H7 (cell line): ENCODE measurements around the gene FAM53B. TPM values are rescaled to one million over a fixed set of nuclear protein-coding genes. Genes with fewer than 3 reads are reported as not detected.

Experiments used
- DNase-seq: peaks from one replicate; pipeline ENCODE4 v3.0.0; 2012
- H3K27me3 ChIP-seq: 2 replicates; pipeline ENCODE4 v1.6.0; 2011; ENCODE audit warnings: mild to moderate bottlenecking, low read length; ENCODE audit not compliant: control insufficient read depth, insufficient read depth
- H3K36me3 ChIP-seq: replicated peaks from 2 replicates; pipeline ENCODE4 v1.5.1; 2011; ENCODE audit warnings: low read length; ENCODE audit not compliant: control insufficient read depth, insufficient read depth
- H3K4me3 ChIP-seq: 2 replicates; pipeline ENCODE4 v1.5.1; 2011; ENCODE audit warnings: low read depth, mild to moderate bottlenecking, control low read depth, low read length, moderate library complexity; ENCODE audit not compliant: insufficient read depth
- total RNA-seq: library from RNA; depleted of rRNA; stranded (reverse); fragments of >200 nt; shearing (Covaris generic); gene quantifications from 2 replicates; pipeline ENCODE4 v1.2.3, GENCODE V29; 2014

FAM53B gene
- total RNA-seq, 1 experiment from 2014 or later: 37.4 TPM

DNA sequence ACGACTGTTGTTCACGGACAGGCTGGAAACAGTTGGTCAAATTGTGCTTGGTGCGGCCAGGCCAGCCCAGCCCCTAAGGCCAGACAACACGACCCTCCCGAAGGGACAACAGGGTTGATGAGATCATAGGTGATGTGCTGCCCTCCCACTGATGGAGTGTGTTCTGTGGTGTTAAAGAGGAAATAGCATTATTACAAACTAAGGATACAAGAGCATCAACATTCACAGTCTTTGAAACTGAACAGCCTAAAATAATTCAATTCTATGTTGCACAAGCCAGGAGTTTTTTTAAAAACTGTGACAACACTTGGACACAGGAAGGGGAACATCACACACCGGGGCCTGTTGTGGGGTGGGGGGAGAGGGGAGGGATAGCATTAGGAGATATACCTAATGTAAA is 87.6 kb downstream of the FAM53B start:
- no peak overlapping the region for H3K4me3 ChIP-seq
- DNase-seq: no peak
- H3K36me3 ChIP-seq: no peaks in the 10 kb centered on the region
- H3K27me3 ChIP-seq: no peaks in the 10 kb centered on the region

DNA sequence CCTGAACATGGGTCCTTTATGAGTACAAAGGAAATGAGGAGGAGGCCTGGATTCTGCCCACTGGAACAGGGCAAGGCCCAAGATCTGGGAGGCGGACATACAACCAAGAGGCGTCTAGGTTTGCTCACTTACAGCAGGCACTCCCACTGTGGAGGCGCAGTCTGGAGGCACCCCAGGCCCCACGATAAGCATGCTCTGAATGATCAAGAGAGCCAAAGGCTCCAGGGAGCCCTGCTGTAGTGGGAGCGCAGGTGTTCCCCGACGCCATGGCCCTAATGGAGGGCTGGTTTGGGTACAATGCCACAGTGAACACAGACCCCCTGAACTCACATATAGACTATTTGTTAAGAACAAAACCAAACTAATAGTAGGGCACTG is 88.1 kb downstream of the FAM53B start:
- Histone ChIP-seq H3K4me3 (no peak overlapping the region), H3K36me3 (no peaks in the 10 kb centered on the region)

DNA sequence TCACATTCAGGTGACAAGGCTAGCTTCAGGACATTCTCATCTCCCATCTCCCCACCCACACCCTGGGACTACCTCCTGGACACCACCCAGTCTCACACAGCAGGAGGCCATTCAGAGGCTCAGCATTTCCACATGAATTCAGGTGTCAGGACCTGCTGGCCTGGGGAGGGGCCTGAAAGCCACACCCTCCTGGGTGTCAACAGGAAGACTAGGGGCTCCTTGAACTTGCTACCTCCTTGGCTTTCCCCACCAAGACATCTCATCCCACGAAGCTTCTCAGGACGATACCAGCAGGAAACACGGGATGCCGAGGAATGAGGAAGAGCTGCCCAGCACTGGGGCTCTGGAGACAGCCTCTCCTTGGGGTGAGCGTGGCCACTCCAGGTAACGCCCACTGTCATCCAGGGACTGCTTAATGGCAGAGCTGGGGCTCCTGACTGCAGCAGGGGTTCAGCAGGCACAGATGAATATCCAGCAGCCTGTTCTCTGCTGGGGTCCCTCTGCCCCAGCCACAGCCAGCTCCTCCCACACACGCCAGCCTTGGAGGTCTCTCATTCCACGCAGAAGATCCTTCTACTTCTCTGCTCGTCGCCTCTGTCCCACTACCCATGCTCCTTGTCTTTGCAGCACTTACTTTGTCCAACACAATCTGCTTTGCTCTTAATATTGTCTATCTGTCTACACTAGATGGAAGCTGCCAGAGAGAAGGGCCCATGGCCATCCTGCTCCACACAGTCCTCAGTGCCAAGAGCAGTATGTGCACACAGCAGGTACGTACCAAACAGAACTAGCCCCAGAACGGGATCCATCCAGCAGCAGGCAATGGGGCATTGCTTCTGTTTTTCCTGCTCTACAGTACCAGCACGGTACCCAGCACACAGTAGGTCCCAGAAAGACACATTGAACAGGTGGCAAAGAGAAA is 88.7 kb downstream of the FAM53B start:
- Histone ChIP-seq H3K4me3 (no peak overlapping the region), H3K27me3 (no peaks in the 10 kb centered on the region), H3K36me3 (no peaks in the 10 kb centered on the region)
- no peak for DNase-seq

More for the DNA sequence above, 88.1 kb downstream of the FAM53B start:
- DNase-seq: no peak
- no peaks in the 10 kb centered on the region for H3K27me3 ChIP-seq

DNA sequence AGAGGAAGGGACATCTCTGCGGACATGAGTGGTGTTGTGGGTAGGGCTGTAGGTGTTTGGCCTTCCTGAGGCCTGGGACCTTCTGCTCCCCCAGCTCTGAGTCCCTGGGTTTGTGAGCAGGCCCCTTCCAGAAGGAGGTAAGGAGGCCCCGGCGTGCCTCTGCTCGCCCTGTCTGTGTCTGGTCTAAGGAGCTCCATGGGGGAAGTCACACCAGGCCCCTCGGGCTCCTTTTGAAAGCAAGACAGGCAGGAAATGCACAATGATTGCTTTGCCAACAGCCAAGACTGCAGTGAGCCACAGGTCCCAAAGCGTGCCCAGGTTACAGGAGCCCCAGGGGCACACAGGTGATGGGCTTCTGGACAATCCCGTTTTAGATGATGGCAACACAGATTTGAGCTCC is 89.5 kb downstream of the FAM53B start:
- Histone ChIP-seq H3K27me3 (no peaks in the 10 kb centered on the region), H3K4me3 (no peak overlapping the region), H3K36me3 (no peaks in the 10 kb centered on the region)
- DNase-seq: no peak

DNA sequence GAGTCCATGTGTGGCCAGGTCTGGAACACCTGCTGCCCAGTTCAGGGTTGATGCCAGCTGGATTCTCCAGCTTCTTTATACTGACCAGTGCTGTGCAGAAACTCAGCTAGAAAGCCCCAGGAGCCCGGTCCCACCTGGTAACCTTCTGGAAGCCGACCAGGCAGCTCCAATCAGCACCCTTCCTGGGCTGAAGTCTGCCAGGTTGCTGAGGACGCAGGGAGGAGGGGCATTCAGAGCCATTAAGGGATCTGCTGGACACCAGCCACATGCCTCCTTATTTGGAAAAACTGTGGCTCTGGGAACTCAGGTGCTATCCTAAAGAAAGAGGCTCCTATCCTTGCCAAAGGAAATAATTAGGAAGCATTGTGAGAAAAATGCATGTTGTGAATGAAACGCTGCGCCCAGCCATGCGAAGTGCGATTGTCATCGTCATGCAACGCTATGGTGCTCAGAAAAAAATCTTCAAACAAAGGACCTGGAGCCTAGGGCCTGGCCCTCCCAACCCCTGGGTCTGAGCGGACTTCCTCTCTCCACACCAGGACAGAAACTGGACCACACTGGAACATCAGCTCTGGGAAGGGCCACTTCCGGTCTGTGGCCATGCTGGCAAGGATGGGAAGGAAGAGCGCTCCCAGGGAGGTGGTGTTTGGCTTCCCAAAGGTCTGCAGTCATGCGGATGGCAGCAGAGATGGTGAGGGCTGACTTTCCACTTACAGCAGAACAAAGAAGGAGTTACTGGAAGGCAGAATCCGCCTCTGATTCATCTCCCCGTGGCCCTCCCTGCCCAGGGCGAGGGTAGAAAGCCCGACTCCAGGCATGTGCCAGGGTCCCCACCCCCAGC is 90.1 kb downstream of the FAM53B start:
- no peaks in the 10 kb centered on the region for H3K36me3 ChIP-seq
- H3K27me3 ChIP-seq: no peaks in the 10 kb centered on the region
- no peak for DNase-seq
- no peak overlapping the region for H3K4me3 ChIP-seq

DNA sequence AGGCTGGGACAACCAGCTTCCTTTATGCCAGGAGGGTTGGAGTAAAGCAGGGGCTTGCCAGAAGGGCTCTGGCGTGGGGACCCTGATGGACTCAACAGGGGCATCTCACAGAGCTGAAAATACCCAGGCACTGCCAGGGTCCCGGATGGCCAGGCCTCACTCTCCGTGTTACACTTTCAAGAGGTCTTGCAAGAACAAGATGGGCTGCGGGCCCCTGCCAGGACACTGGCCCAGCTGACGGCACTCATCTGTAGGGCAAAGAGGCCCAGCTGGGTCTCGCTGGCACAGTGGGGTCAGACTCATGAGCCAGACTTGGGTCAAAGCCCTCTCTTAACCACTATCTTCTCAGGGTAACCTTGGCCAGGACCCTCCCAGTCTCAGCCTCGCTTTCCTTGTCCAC is 90.9 kb downstream of the FAM53B start:
- Histone ChIP-seq H3K27me3 (no peaks in the 10 kb centered on the region), H3K4me3 (no peak overlapping the region), H3K36me3 (no peaks in the 10 kb centered on the region)
- DNase-seq: no peak

DNA sequence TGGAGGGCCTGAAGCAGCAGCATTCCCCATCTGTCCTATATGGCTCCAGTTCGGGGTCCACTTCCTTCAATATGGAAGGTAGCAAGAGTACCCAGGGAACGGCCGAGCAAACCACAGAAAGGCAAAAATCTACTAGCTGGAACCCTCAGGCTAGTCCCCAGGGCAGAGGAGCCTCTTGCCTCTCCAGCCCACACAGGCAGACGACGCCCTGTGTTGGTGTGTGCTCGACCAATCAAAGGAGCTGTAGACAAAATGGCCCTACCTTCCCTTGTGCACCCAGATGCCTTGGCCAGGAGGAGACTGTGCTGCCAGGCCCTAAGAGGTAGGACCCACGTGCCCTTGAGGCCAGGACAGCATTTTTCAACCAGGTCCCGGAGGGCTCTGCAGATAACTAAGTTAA is 91.5 kb downstream of the FAM53B start:
- no peaks in the 10 kb centered on the region for H3K36me3 ChIP-seq
- DNase-seq: no peak
- H3K4me3 ChIP-seq: no peak overlapping the region
- H3K27me3 ChIP-seq: no peaks in the 10 kb centered on the region

DNA sequence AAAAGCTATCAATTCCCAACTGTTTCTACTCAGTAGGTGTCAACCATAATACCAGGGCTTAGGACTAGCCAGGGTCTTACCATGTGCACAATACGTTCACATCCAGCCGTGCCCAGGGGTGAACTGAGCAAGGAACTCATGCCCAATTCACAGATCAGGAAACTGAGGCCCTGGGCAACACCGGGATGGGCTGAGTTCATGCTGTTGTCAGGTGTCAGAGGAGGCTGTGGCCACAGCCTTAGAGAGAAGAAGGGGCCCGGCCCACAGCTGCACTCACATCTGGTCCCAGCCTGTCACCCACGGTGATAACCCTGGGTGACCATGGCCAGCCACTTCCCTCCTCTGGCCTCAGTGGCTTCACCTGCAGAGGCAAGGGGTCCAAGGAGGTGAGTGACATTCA is 92.0 kb downstream of the FAM53B start:
- Histone ChIP-seq H3K36me3 (no peaks in the 10 kb centered on the region), H3K4me3 (no peak overlapping the region), H3K27me3 (no peaks in the 10 kb centered on the region)
- no peak for DNase-seq

DNA sequence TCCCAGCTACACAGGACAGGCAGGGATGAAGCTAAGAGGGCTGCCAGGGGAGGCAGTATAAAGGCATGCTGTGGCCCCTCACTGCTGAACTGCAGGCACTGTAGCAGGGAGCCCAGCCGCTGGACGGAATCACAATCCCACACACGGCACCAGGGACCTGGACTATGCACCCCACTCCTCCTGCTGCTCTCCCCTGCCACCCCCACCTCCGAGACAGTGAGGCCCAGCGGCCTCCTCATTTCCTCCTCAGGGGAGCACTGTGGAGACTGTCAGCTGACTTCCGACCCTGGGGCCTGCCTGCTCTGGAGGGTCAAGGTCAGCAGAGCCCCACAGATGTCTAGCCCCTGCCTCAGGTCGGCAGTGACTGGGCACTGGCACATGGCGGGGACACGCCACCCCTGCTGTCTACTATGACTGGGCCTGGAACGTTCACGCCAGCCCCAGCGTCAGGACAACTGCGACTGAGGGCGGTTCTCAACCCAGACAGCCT is 92.7 kb downstream of the FAM53B start:
- Histone ChIP-seq H3K36me3 (no peaks in the 10 kb centered on the region), H3K4me3 (no peak overlapping the region), H3K27me3 (no peaks in the 10 kb centered on the region)
- DNase-seq: peak; percentile 65

DNA sequence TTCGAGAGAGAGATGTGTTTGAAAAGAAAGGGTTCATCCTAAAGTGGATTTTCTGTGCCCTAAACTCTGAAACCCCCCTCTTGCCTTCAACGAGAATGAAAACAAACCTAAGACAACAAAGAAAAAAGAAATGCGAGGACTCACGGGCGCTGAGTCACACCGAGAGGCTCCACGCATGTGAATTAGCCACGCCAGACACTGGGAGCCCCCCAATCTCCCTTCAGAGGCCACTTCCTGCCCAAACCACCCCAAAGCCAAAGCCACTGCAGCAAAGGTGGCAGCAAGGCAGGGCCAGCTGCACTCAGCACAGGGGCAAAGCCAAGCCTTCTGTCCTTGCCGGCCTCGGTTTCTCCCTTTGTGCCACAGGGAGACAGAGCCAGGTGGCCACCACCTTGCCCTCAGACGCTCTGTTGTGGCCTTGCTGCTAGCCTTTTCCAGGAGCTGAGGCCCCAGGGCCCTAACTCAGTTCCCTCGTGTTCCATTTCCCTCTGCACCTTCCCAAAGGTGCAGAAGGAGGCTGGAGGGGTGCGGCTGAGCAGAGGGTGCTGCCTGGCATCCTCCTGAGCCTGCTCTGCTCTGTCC is 93.3 kb downstream of the FAM53B start:
- Histone ChIP-seq H3K4me3 (no peak overlapping the region), H3K36me3 (no peaks in the 10 kb centered on the region), H3K27me3 (no peaks in the 10 kb centered on the region)
- peak; percentile 76 for DNase-seq

DNA sequence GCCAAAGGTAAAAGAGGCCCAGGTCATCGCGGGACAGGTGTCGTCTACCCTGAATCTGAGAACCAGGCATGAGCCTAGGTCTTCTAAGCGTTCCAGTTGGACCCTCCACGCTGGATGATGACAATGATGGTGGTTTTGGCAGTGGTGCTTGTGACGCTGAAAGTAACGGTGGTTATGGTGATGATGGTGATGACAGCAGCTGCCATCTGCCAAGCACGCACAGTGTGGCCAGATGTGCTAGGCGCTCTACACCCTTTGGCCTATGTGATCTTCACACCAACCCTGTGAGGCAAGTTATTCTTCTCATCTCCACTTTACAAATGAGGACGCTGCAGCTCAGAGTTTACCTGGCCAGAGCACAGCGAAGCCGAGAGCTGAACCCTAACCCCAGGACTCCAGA is 93.9 kb downstream of the FAM53B start:
- H3K27me3 ChIP-seq: no peaks in the 10 kb centered on the region
- DNase-seq: no peak
- no peak overlapping the region for H3K4me3 ChIP-seq
- H3K36me3 ChIP-seq: no peaks in the 10 kb centered on the region

DNA sequence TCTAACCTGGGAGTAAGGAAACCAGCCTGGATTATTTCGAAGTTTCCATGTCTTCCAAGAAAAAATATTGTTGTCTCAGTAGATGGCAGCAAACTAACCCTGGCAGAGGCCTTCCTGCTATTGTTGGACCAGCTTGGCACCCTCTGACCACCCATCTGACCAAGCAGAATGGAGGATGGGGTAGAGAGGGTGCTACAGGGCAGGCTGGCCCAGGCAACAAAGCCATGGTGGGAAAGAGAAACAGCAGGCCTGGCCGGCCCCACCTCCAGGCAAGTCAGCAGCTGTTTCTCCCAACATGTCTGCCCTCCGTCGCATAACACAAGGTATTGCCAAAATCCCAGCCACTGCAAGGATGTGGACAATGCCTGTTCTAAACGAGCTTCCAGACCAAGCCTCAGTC is 95.0 kb downstream of the FAM53B start:
- Histone ChIP-seq H3K4me3 (no peak overlapping the region), H3K27me3 (no peaks in the 10 kb centered on the region), H3K36me3 (no peaks in the 10 kb centered on the region)
- DNase-seq: no peak

DNA sequence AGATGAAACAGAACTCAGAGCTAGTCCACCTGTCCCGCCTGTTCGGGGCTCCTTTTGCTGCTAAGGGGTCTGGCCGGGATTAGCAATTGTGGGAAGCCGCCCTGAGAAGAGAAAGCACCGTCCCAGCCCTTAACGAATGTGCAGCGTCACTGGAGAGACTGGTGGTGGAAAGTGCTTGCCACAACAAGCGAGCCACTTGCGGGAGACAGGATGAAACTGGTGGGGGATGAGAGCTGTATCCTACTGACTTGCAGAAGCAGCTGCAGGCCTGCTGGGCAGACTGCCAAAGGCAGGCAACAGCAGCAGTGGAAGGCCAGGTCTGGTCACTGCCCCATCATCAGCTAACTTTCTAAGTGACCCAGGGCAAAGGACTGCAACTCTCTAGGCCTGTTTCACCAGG is 95.4 kb downstream of the FAM53B start:
- DNase-seq: no peak
- Histone ChIP-seq H3K4me3 (no peak overlapping the region), H3K27me3 (no peaks in the 10 kb centered on the region), H3K36me3 (no peaks in the 10 kb centered on the region)

DNA sequence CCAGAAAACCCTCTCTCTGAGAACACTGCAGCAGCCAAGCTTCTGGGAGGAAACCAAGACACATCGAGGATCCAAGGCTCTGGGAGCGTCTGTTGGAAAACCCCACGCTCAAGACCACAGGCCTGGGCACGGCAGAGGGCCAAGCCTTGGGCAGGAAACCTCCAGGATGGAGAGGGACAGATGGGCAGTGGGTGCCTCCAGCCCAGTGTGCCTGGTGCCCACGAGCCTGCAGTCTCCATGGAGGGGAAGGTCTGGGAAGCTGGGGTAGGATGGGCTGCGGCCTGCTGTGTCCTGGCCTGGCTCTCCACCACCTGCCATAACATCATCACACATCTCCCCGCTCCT is 96.1 kb downstream of the FAM53B start:
- Histone ChIP-seq H3K27me3 (no peaks in the 10 kb centered on the region), H3K36me3 (no peaks in the 10 kb centered on the region), H3K4me3 (no peak overlapping the region)
- DNase-seq: no peak
